Activated naive CD8-positive, alpha-beta T cell treated with anti-CD3 and anti-CD28 coated beads, Interleukin-2, amount 50 U/mL, for 24 hours (primary cell): ENCODE results near the gene PABPN1L.

Source experiments
- ATAC-seq: fragments of 150-1000 bp; cut with Tn5 transposase; one replicate; pipeline ENCODE4 v1.10.0; 2021
- DNase-seq: peaks from one replicate; pipeline ENCODE4 v3.0.0; 2021
- H3K27ac Mint-ChIP-seq: one replicate; pipeline ENCODE4 v1.8.0; 2021; ENCODE audit warnings: mild to moderate bottlenecking, mixed read lengths
- H3K27me3 Mint-ChIP-seq: one replicate; pipeline ENCODE4 v1.8.0; 2021; ENCODE audit warnings: mixed read lengths
- H3K36me3 Mint-ChIP-seq: one replicate; pipeline ENCODE4 v1.8.0; 2021; ENCODE audit warnings: low read depth, mixed read lengths
- H3K4me1 Mint-ChIP-seq: one replicate; pipeline ENCODE4 v1.8.0; 2021; ENCODE audit warnings: mixed read lengths
- H3K4me3 Mint-ChIP-seq: one replicate; pipeline ENCODE4 v1.8.0; 2021; ENCODE audit warnings: mild to moderate bottlenecking, moderate library complexity, mixed read lengths
- H3K9me3 Mint-ChIP-seq: one replicate; pipeline ENCODE4 v1.8.0; 2021; ENCODE audit warnings: mixed read lengths

PABPN1L gene

DNA sequence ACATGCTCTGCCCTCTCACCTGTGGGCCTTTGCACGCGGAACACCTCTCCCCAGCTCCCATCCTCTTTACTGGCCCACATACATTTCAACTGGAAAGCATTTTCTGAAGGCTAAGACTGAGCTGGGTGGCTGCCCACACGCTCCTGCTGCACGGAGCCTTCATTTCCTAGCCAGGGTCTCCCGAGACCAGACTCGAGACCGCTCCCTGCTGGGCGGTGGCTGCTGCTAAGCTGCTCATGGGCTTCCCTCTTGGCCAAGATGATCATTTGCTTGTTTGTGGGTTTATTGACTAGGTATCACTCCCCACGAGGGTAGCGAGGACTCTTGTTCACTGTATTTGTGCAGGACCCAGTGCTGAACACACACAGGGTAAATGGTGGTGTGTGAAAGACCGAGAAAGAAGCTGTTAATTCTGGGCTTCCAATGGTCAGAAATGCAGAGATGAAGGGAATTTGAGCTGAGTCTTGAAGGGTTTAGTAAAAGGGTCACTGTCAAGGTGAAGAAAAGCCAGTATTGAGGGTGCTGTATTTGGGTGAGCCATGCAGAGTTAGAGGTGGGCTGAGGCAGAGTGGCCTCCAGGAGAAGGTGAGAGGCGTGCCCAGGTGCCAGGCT lies 8.6 kb downstream of the PABPN1L start:
- ATAC-seq (peak; percentile 64), DNase-seq (peak; percentile 78)
- Mint-ChIP-seq H3K4me1 (peaks cover 29% of the 10 kb centered on the region), H3K27ac (peak overlapping the region; percentile 88), H3K36me3 (peaks cover 6% of the 10 kb centered on the region), H3K4me3 (peak overlapping the region; percentile 99), H3K27me3 (no peaks in the 10 kb centered on the region), H3K9me3 (no peaks in the 10 kb centered on the region)

DNA sequence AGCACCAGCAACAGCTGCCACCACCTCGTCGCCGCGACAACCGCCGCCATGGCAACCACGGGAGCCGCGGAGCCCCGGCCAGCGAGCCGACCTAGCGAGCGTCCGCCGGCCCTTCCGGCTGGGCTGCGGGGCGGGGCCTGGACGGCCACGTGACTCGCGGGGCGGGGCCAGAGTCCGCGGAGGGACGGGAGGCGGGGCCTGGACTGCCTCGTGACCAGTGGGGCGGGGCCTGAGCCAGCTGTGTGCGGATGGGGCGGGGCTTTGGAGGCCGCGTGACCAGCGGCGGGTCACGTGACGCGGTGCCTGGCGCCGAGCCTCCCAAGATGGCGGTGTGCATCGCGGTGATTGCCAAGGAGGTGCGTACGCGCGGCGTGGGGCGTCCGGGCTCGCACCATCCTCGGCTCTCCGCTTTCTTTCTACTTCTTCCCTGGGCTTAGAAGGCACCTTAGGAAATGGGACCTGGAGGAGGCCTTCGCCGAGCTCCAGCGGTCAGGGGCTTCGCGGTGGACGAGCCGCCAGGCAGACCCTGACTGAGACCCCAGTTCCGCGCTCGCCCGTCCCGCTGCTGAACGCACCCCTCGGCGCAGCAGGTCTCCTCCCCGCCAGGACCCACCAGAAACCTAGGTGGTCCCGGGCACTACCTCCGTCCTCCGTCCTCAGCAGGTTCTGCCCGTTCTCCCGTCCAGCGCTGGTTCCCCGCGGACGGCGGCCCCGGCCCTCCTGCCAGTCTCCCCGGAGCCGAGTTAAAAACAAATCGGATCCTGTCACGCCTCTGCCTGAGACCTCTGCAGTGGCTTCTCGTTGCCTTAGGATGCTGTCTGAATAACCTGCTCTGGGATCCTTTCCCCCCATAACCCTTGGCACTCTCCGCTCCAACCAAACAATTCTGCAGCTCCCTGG lies 9.4 kb downstream of the PABPN1L start, which contains the start of the genes GALNS and TRAPPC2L:
GALNS (minus strand) TSS at position 120 of the 900 bp plus-strand sequence; CDS start at position 50, 70 bp downstream.
TRAPPC2L (plus strand) TSS at position 300 of the 900 bp plus-strand sequence; CDS start at position 324, 24 bp downstream.
- Mint-ChIP-seq H3K27ac (peak within 1 kb of the TSS; percentile 88), H3K4me1 (peaks cover 29% of the 10 kb centered on the region), H3K9me3 (no peaks in the 10 kb centered on the region), H3K4me3 (peak within 1 kb of the TSS; percentile 99), H3K27me3 (no peaks in the 10 kb centered on the region), H3K36me3 (peaks cover 6% of the 10 kb centered on the region)
- peak; percentile 100 for DNase-seq
- peak; percentile 69 for ATAC-seq

DNA sequence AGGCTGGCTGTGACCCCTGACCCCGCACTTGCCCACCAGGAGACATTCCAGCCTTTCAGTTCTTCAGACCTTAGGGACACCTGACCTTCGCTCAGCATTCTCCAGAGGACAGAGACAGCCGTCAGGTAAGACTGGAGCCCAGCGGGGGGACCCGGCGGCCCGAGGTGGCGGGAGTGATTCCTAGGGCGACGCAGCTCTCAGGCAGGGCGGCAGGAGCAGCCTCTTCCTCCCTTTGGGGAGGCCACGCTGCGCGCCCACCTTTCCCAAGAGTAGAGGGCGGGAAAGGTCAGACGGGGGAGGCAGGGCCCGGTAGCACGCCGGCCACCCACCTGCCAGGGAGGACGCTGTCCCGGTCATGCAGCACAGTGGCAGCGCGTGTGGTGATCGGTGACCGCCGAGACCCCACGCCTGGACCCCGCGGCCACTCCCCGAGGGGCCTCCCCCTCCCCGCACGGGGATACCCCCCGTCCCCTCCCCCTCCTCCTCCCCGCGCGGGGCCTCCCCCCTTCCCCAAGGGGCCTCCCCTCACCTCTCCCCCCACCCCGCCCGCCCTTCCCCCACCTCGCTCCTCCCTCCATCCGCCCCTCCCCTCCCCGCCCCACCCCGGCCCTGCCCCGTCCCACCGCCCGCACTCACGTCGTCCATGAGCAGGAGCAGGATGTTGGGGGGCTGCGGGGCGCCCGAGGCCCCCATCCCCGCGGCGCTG lies 10.2 kb downstream of the PABPN1L start:
- H3K4me1 Mint-ChIP-seq, result peaks cover 29% of the 10 kb centered on the region
- no peak overlapping the region for H3K27ac Mint-ChIP-seq
- H3K9me3 Mint-ChIP-seq, result no peaks in the 10 kb centered on the region
- peaks cover 6% of the 10 kb centered on the region for H3K36me3 Mint-ChIP-seq
- no peaks in the 10 kb centered on the region for H3K27me3 Mint-ChIP-seq
- peak overlapping the region; percentile 99 for H3K4me3 Mint-ChIP-seq
- DNase-seq, result peak; percentile 34
- ATAC-seq, result peak; percentile 44

DNA sequence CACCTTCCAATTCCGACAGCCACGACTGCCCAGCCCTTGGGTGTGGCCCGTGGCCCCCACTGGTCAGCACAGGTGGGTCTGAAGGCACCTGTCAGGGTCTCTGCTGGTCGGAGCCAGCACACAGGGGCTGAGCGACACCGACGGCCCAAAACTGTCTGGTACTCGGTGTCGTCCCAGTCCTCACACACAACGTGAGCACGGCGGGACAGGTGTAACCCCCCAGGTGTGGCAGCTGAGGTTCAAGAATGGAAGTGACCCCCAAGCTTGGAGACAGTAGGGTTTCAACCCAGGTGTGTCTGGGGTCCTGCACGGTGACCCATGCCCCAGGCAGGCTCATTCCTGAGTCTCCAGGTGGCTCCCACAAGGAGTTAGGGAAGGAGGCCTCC lies 10.7 kb downstream of the PABPN1L start:
- ATAC-seq (no peak), DNase-seq (no peak)
- Mint-ChIP-seq H3K36me3 (peaks cover 2% of the 10 kb centered on the region), H3K27ac (no peak overlapping the region), H3K4me1 (peaks cover 29% of the 10 kb centered on the region), H3K27me3 (no peaks in the 10 kb centered on the region), H3K9me3 (no peaks in the 10 kb centered on the region), H3K4me3 (peak overlapping the region; percentile 75)

DNA sequence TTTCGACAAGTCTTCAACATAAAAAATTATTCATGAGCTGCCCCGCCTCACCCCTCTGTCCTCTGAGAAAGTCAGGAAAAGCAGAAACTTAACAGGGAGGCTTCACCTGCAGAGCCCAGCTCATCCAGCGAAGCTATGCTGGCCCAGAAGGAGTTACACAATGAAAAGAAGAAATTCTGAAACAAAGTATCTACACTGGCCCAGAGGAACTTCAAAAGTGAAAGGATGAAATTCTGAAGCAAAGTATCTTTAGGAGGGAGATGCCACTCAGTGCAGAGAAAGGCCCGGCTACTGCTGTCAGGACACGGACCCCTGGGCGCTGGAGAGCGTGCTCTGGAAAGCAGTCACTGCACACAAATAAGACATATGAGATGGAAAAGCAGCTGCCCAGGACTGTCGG lies 11.3 kb downstream of the PABPN1L start:
- DNase-seq, result no peak
- Mint-ChIP-seq H3K27me3 (no peaks in the 10 kb centered on the region), H3K9me3 (no peaks in the 10 kb centered on the region), H3K36me3 (peaks cover 2% of the 10 kb centered on the region), H3K4me1 (peaks cover 29% of the 10 kb centered on the region), H3K27ac (peak overlapping the region; percentile 64), H3K4me3 (peak overlapping the region; percentile 75)
- ATAC-seq, result no peak

DNA sequence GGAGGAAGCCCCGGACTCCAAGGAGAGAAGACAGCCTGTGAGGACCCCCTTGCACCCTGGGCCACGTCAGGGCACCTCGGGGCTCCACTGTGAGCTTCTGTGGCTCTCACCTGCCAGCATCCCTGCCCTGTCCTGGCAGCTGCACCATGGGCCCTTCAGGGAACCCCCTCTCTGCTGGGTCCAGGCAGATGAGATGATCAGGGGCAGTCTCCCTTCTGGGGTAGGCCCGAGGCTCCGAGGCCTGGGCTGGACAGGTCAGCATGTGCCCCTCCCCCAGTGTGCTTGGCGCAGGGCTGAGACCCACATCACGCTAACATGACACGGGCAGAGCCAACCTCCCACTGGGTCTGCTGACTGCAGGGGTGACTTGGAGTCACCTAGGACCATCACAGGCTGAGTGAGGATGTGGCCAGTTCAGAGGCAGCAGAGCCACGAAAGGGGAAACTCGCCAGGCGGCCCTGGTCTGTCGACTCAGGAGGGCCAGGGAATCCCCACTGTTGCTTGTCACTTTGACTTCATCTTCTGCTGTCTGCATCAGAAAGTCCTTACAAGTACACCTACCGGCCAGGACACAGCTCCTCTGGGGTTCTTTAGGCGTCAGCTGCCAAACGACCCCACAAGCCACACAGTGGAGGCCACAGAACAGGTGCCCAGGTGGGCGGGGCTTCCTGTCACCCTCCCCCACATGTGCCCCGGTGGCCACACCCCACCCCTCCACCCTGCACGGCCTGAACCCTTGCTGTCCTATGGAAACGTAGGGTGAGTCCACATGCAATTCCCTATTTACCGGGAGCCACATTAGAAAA lies 12.0 kb downstream of the PABPN1L start:
- Mint-ChIP-seq H3K27me3 (no peaks in the 10 kb centered on the region), H3K4me1 (peaks cover 29% of the 10 kb centered on the region), H3K27ac (no peak overlapping the region), H3K36me3 (peaks cover 2% of the 10 kb centered on the region), H3K4me3 (peak overlapping the region; percentile 75), H3K9me3 (no peaks in the 10 kb centered on the region)
- ATAC-seq (peak; percentile 5), DNase-seq (peak; percentile 34)

DNA sequence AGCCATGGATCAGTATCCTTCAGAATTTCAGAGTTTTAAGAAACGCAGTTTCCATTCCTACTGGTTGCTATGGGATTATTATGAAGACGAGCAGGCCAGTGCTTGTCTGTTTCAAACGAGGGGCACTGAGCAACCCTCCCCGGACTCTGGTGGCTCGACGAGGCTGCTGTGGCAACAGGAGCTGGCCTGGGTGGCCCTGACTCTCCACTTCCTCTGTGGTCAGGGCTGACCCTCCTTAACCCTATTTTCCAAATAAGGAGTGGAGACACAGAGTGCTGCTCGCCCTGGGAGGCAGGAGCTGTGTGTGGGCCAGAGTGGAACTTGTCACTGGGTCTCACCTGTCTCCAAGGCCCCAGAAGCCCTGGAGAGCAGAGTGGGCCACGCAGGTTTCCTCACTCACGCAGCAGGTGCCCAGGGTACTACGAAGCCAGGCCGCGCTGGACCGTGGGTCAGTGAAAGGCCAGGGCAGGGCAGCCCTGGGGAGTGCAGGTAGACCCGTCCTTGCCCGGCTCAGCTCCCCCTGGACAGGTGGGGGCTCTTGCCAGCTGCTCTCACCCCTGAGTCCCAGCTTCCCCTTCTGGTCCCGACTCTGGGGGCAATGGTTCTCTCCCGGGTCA lies 13.0 kb downstream of the PABPN1L start:
- H3K27me3 Mint-ChIP-seq, result no peaks in the 10 kb centered on the region
- H3K36me3 Mint-ChIP-seq, result peaks cover 2% of the 10 kb centered on the region
- H3K27ac Mint-ChIP-seq, result no peak overlapping the region
- peaks cover 27% of the 10 kb centered on the region for H3K4me1 Mint-ChIP-seq
- ATAC-seq (no peak), DNase-seq (no peak)
- no peak overlapping the region for H3K4me3 Mint-ChIP-seq
- no peaks in the 10 kb centered on the region for H3K9me3 Mint-ChIP-seq

DNA sequence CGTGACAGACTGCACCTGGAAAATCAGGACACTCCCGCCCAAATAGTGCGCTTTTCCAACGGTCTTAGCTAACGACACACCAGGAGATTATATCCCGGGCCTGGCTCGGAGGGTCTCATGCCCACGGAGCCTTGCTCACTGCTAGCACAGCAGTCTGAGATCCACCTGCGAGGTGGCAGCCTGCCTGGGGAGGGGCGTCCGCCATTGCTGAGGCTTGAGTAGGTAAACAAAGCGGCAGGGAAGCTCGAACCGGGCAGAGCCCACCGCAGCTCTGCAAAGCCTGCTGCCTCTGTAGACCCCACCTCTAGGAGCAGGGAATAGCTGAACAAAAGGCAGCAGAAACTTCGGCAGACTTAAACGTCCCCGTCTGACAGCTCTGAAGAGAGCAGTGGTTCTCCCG lies 14.8 kb downstream of the PABPN1L start:
- Mint-ChIP-seq H3K27me3 (no peaks in the 10 kb centered on the region), H3K4me1 (peaks cover 16% of the 10 kb centered on the region), H3K27ac (no peak overlapping the region), H3K9me3 (no peaks in the 10 kb centered on the region), H3K4me3 (no peak overlapping the region), H3K36me3 (no peaks in the 10 kb centered on the region)
- DNase-seq (no peak), ATAC-seq (no peak)

DNA sequence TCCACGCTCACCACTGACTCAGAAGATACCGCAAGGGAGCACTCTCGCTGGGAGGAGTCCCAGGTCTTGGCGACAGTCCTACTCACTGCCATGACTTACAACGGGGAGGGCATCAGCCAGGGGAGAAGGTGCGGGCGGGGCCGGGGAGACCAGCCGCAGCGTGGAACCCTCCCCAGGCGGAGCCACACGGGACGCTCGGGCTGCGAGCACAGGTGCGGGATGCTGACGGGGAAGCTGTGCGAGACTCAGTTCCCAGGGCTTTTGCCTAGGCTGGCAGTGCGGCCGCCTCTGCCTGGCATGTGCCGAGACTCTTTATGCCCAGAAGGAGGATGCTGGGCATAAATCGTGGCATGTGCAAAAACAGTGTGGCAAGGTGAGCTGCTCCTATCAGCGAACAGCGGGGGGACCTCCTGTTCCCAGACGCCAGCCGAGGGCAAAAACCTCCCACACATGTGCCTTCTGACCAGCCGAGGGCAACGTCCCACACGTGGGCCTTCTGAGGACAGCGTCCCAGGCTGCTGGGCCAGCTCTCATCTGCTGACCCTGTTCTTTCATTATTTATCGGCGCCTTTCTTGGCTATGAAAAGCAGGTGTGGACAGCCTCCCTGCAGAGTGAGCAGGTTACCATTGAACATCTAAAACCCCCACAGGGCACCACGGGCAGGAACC lies 15.8 kb downstream of the PABPN1L start:
- H3K4me3 Mint-ChIP-seq, result no peak overlapping the region
- H3K9me3 Mint-ChIP-seq, result no peaks in the 10 kb centered on the region
- DNase-seq, result no peak
- ATAC-seq, result no peak
- H3K4me1 Mint-ChIP-seq, result peaks cover 12% of the 10 kb centered on the region
- H3K27me3 Mint-ChIP-seq, result no peaks in the 10 kb centered on the region
- no peak overlapping the region for H3K27ac Mint-ChIP-seq
- no peaks in the 10 kb centered on the region for H3K36me3 Mint-ChIP-seq

DNA sequence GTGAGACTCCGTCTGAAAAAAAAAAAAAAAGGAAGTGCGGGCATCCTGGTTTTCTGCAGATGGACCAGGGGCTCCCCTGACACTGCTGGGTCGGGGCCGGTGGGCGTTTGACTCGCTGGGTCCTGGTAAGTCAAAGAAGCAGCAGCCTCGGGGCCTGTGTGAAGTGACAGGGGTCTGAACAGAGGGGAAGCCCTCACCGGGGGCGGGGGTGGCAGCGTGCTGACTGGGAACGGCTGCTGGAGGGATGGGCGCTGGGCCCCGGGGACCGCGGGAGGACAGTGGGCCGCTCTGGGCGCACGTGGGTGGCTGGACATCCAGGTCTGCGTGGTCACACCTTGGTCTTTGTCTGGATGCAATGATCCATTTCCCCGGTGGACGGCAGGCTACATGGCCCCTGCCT lies 17.9 kb downstream of the PABPN1L start:
- Mint-ChIP-seq H3K4me3 (no peak overlapping the region), H3K27me3 (no peaks in the 10 kb centered on the region), H3K9me3 (no peaks in the 10 kb centered on the region), H3K4me1 (no peaks in the 10 kb centered on the region), H3K27ac (no peak overlapping the region), H3K36me3 (no peaks in the 10 kb centered on the region)
- ATAC-seq (no peak), DNase-seq (no peak)

DNA sequence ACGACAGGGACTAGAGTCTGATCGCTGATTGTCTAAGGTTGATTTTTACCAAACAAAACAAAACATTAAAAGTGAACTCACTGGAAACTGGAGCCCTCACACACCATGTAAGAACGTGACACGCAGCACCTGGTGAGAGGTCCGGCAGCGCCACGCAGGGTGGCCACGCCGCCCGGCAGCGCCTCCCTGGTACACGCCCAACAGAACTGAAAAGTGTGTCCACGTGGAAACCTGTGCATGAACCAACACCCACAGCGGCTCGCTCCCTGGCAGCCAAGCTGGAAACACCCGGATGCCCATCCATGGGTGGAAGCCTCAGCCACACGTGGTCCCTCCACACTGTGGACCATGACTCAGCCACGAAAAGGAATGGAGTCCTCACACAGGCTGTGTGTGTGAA lies 18.8 kb downstream of the PABPN1L start:
- no peak for ATAC-seq
- Mint-ChIP-seq H3K4me3 (no peak overlapping the region), H3K4me1 (no peaks in the 10 kb centered on the region), H3K27me3 (no peaks in the 10 kb centered on the region), H3K27ac (no peak overlapping the region), H3K9me3 (no peaks in the 10 kb centered on the region), H3K36me3 (no peaks in the 10 kb centered on the region)
- DNase-seq, result no peak

DNA sequence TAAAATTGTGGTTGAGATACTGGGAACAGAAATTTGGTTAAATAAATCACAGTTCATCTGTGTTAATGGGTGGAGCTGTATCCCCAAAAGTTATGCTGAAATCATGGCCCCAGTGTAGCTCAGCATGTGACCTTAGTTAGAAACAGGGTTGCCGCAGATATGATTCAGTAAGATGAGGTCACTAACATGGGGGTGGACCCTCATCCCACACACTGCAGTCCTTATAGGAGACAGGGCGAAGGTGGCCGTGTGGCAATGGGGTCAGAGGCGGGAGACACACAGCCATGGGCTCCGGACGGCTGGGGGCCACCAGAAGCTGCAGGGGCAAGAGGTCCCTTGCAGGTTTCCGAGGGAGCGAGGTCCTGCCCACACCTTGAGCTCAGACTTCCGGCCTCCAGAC lies 20.4 kb downstream of the PABPN1L start:
- H3K36me3 Mint-ChIP-seq, result no peaks in the 10 kb centered on the region
- no peak for ATAC-seq
- no peak for DNase-seq
- no peaks in the 10 kb centered on the region for H3K27me3 Mint-ChIP-seq
- H3K9me3 Mint-ChIP-seq, result no peaks in the 10 kb centered on the region
- no peak overlapping the region for H3K4me3 Mint-ChIP-seq
- no peaks in the 10 kb centered on the region for H3K4me1 Mint-ChIP-seq
- no peak overlapping the region for H3K27ac Mint-ChIP-seq

DNA sequence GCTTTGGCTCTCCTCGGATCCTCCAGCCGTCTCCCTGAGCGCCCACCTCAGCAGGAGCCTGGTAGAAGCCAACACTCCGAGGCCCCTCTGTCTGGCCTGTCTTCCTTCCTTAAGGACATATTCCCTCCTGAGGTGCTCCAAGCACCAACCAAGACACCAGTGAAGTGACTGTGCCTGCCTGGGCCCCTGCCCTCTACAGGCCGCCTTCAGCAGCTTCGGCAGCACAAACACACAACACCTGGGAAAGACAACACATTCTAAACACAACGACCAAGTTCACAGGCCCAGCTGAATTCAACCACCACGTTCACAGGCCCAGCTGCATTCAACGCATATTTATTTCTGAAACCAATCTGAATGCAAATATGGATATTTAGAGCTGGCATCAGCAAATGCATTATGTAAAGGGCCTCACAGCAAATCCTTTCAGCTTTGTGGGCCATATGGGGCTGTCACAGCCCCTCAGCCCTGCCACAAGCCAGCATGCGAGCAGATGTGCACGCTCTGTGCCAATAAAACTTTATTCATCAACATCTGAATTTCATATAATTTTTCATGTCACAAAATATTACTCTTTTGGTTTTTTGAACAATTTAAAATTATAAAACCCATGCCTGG lies 21.9 kb downstream of the PABPN1L start:
- H3K9me3 Mint-ChIP-seq, result no peaks in the 10 kb centered on the region
- no peaks in the 10 kb centered on the region for H3K4me1 Mint-ChIP-seq
- no peaks in the 10 kb centered on the region for H3K27me3 Mint-ChIP-seq
- no peaks in the 10 kb centered on the region for H3K36me3 Mint-ChIP-seq
- no peak overlapping the region for H3K27ac Mint-ChIP-seq
- no peak overlapping the region for H3K4me3 Mint-ChIP-seq
- DNase-seq (no peak), ATAC-seq (no peak)
